DMS153 treated with DMSO at 0.1 percent for 48 hours (cell line): ENCODE measurements around the gene P2RX4.
A peak's percentile ranks its signal among the peaks of the same experiment; 100 is the strongest.
"Not testable (repeated sequence)": the region's sequence is repeated elsewhere in the genome, so short reads cannot be mapped to it uniquely, and the experiment has no call there.

Experiments
- DNase-seq: peaks from one replicate; lab custom pipeline; 2025; ENCODE audit not compliant: unreplicated experiment; lab: John Stamatoyannopoulos, UW

Gene P2RX4

DNA sequence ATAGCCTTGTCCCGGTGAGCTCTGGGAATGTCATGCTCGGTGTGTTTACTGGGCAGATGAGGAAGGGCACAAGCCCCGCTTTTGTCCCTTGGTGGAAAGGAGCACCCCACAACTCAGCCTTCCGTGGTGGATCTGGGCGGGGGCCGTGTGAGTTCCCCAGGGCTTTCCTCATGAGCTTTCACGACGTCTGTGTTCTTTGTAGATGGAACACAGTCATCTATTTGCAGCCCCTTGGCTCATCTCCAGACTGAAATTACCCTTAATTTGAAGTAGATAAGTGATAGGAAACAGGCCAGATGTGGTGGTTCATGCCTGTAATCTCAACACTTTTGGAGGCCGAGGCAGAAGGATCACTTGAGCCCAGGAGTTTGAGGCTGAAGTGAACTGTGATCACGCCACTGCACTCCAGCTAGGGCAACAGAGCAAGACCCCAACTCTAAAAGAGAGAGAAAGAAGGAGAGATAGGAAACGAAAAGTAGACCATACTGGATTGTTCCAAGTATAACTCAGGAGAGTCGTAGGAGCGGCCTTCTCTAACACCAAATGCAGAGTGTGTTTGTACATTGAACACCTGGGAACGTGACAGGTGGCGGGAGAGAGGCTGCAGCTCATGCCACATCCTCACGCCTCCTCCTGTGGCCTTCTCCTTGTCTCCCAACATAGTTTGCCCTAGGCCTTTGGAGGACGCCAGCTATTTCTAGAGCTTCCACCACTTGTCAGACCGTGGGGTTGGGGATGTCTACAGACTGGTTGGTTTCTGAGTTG lies 8.8 kb downstream of the P2RX4 start:
- DNase-seq, result no peak

DNA sequence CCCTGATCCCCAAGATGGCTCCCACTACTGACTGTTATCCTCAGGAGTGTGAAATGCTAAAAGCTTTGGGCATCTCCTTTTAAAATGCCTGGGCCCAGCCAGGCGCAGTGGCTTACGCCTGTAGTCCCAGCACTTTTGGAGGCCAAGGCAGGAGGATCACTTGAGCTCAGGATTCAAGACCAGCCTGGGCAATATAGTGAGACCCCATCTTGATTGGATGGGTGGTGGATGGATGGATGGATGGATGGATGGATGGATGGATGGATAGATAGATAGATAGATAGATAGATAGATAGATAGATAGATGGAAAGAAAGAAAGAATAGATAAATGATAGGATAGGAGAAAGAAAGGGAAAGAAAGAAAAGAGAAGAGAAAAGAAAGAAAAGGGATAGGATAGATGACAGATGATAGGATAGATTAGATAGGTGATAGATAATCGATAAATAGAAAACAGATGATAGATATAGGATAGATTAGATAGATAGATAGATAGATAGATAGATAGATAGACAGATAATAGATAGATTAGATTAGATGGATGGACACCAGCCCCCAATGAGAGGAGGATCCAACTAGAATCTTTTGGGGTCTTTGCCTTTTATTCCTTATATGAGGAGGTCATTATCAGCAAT lies 9.5 kb downstream of the P2RX4 start:
- DNase-seq, result no peak

DNA sequence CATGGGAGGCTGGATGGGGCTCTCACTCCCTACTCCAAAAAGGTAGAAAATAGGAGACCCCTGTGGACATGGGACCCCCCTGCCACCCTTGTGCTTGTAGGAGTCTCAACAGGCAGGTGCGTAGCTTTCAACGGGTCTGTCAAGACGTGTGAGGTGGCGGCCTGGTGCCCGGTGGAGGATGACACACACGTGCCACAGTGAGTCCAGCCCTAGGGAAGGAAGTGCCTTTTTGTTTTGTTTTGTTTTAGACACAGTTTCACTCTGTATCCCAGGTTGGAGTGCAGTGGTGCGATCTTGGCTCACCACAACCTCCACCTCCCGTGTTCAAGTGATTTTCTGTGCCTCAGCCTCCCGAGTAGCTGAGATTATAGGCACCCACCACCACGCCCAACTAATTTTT lies 12.9 kb downstream of the P2RX4 start:
- no peak for DNase-seq

DNA sequence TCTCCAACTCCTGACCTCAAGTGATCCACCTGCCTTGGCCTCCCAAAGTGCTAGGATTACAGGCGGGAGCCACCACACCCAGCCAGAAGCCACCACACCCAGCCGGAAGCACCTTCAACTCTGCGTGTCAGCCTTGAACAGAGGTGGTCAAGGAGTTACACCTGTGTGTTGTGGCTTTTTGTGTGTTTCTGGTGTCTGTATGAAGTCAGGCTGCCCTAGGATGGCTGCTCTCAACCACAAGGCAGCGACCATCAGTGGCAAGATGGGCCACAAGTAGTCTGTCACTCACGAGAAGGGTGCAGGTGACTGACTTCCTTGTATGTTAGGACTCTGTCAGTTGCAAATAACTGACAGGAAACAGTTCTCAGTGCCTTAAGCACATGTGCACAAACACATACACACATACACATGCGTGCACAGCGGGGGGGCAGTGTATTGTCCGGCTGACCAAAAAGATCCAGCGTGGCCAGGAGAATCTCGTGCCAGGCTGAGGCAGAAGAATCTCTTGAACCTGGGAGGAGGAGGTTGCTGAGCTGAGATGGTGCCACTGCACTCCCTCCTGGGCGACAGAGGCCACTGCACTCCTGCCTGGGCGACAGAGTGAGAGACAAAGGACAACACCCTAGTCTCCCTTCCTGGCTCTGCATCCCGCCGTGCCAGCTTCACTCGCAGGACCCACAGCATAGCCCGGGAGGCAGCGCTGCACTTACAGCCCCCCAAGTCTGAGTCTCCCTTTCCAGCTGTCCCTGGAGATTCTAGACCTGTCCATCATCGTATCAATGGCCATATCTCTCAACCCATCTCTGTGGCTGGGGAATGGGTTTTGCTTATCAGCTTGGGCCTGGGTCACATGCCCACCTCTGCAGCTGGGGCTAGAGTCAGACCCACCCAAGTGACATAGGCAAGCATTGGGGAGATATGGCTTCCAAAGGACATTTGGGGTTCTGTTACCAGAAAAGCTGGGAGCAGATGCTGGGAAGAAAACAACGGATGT lies 13.7 kb downstream of the P2RX4 start:
- DNase-seq, result no peak

DNA sequence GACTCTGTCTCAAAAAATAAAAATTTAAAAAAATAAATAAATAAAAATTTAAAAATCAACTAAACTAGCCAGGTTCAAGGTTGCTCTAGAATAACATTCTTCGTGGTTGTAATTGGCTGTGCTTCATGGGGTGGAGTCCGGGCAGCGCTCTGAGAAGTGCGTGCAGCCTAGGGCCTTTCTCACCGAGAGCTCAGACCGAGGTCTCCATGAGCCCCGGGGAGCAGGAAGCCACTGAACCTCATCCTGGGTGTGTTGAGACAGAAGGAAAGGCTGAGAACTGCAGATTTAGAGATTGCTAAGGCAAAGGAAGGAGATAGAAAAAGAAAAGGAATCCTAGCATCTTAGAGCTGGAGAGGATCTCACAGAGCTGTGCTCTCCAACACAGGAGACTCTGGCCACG lies 14.7 kb downstream of the P2RX4 start:
- no peak for DNase-seq

DNA sequence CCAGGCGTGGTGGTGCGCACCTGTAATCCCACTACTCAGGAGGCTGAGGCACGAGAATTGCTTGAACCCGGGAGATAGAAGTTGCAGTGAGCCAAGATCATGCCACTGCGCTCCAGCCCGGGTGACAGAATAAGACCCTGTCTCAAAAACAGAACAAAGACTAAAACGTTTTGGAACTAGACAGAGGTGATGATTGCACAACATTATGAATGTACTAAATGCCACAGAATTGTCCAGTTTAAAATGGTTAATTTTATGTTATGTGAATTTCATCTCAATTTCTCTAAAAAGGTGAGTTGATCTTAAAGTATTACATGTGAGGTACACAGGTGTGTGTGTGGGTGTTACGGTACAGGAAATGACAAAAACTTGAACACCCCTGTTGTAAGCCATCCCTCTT lies 16.5 kb downstream of the P2RX4 start:
- no peak for DNase-seq

DNA sequence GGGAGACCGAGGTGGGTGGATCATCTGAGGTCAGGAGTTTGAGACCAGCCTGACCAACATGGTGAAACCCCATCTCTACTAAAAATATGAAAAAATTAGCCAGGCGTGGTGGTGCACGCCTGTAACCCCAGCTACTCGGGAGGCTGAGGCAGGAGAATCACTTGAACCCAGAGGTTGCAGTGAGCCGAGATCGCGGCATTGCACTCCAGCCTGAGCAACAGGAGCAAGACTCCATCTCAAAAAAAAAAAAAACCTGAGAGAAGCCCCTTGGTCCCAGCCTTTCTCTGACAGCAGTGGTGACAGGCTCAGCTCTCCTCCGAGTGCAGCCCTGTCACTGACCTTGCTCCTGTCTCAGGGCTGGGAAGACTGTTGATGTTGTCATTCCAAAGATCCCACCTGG lies 16.9 kb downstream of the P2RX4 start:
- DNase-seq, result not testable (repeated sequence)

DNA sequence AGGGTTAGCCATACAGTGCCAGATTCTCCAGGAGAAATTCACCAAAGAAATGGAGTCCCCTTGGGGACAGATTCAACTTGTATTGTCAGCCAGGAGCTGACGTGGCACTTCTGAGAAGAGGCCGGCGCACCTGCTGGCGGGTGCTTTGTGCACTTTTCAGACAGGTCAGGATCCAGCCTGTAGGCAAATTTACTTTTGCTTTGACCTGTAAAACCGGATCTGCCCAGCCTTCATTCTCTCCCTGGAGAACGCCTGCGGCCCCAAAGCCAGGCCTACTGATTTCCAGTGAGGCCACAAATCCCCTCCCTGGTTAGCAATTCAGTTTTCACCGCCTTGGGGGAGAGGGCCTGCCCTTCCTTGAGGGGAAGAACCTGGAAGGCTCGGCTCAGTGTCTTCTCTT lies 17.4 kb downstream of the P2RX4 start:
- peak; percentile 40 for DNase-seq

DNA sequence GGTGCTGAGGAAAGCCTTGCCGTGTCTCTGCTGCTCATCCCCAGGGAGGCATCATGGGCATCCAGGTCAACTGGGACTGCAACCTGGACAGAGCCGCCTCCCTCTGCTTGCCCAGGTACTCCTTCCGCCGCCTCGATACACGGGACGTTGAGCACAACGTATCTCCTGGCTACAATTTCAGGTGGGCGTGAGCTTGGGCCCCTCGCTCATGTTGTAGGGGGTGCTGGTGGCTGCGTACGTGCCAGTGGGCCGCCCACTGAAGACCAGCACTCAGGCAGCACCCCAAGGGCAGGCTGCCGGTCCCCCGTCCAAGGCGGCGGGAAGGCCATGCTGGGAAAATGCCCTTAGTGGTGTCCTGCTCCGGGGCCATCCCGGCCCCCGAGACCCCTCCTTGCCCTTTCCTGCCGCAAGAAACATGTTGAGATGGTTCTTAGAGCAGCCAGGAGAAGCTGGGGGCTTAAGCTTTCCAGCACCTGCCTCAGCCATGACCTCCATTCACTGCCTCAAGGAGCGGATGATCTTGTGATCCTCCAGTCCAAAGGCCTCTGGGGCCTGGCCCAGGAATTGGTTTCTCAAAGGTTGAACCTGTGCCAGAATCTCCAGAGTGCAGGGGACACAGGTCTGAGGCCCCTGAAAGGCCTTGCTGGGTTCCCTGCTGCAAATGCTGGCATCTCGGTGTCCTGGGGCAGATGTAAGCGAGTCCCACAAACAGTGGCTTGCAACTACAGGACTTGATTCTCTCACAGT lies 19.2 kb downstream of the P2RX4 start:
- DNase-seq, result no peak

DNA sequence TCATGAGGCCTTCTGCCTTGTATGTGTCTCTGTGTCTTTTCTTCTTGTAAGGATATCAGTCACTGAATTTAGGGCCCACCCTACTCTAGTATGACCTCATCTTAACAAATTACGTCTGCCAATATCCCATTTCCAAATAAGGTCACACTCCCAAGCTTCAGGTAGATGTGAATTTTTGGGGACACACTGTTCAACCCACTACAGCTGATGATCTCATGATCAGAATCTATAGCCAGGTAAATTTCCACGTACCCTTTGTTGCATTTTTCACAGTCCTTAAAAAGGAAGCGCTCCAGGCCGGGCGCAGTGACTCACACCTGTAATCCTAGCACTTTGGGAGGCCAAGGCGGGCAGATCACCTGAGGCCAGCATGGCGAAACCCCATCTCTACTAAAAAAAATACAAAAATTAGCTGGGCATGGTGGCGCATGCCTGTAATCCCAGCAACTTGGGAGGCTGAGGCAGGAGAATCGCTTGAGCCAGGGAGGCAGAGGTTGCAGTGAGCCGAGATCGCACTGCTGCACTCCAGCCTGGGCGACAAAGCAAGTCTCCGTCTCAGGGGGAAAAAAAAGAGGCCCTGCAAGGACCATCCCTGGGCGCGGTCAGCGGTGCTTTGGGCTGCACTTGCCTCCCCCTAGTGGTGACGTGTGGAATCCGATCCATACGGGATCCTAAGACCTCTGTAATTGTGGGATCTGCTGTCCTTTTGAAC lies 20.1 kb downstream of the P2RX4 start:
- DNase-seq, result not testable (repeated sequence)

DNA sequence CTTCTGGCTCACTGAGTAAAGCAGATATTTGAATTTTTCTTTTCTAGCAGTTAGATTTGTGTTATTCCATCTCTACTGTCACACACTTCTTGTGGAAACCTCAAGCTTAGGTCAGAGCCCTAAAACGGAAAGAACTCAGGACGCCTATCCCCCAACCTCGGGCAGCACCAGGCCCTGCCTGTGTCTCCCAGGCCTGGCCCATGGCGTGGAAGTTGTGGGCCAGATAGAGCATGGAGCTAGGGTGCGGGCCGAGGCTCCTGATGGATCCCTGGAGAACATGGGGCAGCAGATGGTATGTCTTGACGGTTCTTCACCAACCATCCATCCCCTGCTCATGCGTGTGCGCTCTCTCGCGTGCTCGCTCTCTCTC lies 20.6 kb downstream of the P2RX4 start:
- no peak for DNase-seq

DNA sequence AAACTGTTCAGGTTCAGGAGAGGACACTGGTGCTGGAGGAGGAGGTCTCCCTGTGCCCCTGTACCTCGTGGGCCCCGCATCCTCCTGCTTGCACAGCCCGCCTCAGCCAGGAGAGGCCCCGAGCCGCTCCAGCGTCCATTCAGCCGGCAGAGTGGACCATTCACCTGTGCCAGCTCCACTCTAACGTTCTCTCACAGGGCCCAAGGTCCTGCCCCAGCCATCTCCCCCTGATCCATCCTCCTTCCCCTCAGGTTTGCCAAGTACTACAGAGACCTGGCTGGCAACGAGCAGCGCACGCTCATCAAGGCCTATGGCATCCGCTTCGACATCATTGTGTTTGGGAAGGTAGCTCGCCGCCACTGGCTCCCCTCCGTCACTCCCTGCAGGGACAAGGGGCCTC lies 22.2 kb downstream of the P2RX4 start:
- no peak for DNase-seq

DNA sequence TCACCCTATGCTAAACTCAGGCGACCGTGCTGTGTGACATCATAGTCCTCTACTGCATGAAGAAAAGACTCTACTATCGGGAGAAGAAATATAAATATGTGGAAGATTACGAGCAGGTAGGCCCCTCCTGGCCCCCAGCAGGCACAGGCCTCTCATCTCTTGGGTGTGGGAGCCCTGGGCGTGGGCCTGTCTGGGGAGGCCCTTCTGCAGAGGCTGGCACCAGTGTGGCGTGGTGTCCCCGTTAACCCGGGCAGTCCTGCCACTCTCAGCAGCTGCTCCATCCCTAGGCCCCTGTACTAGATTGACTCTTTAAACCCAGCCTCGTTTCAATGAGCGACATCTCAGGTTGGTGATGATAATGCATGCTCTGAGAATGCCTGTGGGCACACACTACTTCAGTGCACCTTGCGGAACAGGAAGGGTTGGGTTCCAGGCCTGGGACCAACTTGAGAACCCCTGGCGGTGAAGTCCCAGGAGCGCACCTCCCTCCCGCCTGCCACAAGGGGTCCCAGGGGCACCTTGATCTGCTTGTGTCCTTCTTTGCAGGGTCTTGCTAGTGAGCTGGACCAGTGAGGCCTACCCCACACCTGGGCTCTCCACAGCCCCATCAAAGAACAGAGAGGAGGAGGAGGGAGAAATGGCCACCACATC lies 23.2 kb downstream of the P2RX4 start:
- no peak for DNase-seq

DNA sequence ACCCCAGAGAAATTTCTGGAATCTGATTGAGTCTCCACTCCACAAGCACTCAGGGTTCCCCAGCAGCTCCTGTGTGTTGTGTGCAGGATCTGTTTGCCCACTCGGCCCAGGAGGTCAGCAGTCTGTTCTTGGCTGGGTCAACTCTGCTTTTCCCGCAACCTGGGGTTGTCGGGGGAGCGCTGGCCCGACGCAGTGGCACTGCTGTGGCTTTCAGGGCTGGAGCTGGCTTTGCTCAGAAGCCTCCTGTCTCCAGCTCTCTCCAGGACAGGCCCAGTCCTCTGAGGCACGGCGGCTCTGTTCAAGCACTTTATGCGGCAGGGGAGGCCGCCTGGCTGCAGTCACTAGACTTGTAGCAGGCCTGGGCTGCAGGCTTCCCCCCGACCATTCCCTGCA lies 23.7 kb downstream of the P2RX4 start:
- DNase-seq, result no peak

DNA sequence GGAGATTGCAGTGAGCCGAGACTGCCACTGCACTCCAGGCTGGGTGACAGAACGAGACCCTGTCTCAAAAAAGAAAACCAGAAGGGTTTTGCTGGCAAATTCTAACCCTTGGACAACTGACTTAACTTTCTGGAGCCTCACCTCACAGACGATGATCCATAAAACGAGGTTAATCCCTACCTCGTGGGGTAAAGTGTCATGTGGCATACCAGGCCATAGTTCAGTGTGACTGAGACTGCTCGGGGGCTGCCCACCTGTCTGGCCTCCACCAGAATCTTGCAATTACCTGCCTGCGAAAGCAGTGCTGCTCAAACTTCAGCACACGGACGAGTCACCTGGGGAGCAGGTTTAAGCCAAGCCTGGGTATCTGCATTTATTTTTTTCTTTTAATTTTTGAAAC lies 26.8 kb downstream of the P2RX4 start:
- DNase-seq, result no peak

DNA sequence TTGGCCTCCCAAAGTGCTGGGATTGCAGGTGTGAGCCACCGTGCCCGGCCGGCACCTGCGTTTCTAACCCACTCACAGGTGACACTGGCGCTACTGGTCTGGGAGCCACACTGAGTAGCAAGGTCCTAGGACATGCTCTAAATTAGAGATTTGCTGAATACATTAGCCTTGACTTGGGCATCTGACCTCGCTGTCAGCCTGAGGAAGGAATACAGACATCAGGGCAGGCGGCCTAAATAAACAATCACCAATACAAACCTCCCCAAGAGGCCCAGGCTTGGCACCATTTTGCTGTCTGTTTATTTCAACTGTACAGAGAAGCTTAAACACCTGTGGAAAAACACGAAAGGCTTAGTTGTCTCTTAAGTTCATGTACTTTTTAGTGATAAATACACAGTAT lies 27.5 kb downstream of the P2RX4 start:
- DNase-seq, result no peak

DNA sequence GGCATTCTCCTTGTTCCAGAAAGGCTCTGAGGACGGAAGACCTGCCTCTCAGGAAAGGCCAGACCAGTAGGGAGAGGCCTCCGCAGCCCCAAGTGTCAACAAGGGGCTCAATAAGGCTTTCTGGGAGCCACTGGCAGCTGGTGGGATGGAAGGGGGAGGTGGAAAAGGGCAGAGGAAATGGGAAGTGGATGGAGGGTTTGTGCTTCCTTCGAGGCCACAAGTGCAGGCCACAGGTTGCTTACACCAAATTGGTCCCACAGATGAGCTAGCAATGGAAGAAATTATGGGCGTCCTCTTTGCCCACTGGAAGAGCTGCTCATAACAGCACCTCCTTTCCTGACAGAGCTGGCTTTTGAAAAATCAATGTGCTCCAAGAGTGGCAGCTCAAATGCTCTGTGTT lies 28.2 kb downstream of the P2RX4 start:
- DNase-seq, result no peak

DNA sequence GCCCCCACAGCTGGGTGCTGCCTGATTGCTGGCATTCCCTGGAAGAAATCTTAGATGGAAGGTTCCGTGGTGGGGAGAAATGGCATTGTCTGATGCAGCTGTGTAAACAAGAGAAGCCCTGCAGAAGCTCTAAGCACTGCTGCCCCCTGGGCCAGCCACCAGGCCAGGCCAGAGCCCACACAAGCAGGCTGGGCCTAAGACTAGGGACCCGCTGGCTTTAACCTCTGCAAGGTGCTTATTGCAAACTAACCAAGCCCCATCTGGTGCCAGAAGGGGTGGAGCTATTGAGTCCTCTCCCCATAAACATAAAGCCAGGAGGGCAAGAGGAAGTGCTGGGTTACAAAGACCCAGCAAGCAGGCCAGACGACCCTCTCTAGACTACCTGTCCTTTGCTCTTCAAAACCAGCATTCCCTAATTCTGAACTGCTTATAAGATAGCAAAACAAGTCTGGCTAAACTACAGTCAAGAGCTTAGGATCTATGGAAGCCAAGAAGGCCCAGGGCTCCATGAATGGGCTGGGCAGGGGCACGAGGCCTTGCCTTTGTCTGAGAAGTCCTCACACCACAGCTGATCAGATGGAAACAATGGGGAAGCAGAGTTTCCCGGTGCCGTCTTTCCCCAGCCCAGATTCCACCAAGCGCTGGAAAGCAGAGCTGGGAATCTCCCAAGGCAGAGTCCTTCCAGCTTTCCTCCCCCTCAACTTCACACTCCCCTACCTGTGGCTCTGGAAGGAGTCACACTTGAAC lies 28.8 kb downstream of the P2RX4 start:
- peak; percentile 66 for DNase-seq

DNA sequence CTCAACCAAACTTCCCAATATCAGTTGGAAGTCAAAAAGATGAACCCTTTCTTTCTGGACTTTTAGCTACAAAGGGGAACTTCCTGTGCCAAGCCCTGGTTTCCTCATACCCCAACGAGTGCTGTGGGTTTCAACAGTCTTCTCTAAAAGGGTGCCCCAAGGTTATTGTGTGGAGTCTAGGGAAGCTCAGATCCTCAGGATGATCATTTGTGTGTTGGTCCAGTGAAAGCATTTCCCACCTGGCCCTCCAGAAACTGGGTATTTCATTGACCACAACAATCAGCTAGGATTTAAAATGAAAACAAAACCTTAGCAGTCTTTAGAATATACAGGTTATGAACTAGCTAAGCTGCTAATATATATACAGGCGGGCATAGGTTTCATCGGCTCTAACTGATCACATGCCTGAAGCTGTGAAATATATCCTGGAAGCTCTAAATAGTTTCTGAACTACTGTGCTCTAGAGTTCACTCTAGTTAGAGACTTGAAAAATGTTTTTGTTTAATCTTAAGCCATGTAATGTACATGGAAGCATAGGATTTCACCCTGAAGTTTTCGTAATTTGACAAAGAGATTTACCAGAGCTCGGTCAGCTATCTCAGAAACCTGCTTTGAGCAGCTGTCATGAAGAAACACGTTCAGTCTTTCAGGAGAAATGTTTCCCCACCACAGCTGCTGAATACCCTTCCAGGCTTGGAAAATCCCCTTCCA lies 29.6 kb downstream of the P2RX4 start:
- DNase-seq, result no peak
